MCF 10A (cell line): Measurements from ENCODE around the gene PSME3IP1. TPM values are rescaled to one million over a fixed set of nuclear protein-coding genes. Genes with fewer than 3 reads are reported as not detected.

ENCODE experiments used
- BruUV-seq: library from RNA; stranded (reverse); fragments of 400-500 nt; replicated peaks from 2 replicates; lab custom pipeline; 2021; lab: Mats Ljungman, UMichigan
- CTCF ChIA-PET: fragments of 300-600 bp; sonication (Branson Sonifier 250); formaldehyde crosslinking; extraction: SDS; loops from one replicate; lab custom pipeline; 2021; ENCODE audit warnings: antibody characterized with exemption, inconsistent platforms; lab: Yijun Ruan, JAX
- POLR2A ChIA-PET: fragments of 300-600, 350-650 bp; sonication (Branson Sonifier 250); formaldehyde crosslinking; extraction: SDS; loops from one replicate; lab custom pipeline; 2020; ENCODE audit warnings: antibody characterized with exemption, inconsistent platforms; lab: Yijun Ruan, JAX
- DNase-seq: peaks from one replicate; pipeline ENCODE4 v3.0.0-alpha.2; 2018; ENCODE audit not compliant: unreplicated experiment
- H3K27ac Mint-ChIP-seq: one replicate; pipeline ENCODE4 v1.8.0; 2022; ENCODE audit warnings: mild to moderate bottlenecking, low read depth, mixed read lengths; ENCODE audit not compliant: unreplicated experiment
- H3K27me3 Mint-ChIP-seq: one replicate; pipeline ENCODE4 v1.8.0; 2022; ENCODE audit warnings: mixed read lengths; ENCODE audit not compliant: insufficient read depth, unreplicated experiment
- H3K36me3 Mint-ChIP-seq: one replicate; pipeline ENCODE4 v1.8.0; 2022; ENCODE audit warnings: mild to moderate bottlenecking, moderate library complexity, mixed read lengths; ENCODE audit not compliant: insufficient read depth, unreplicated experiment
- H3K4me1 Mint-ChIP-seq: one replicate; pipeline ENCODE4 v1.8.0; 2022; ENCODE audit warnings: mixed read lengths; ENCODE audit not compliant: insufficient read depth, unreplicated experiment
- H3K4me3 Mint-ChIP-seq: one replicate; pipeline ENCODE4 v1.8.0; 2022; ENCODE audit warnings: mild to moderate bottlenecking, moderate library complexity, mixed read lengths; ENCODE audit not compliant: unreplicated experiment
- H3K9me3 Mint-ChIP-seq: one replicate; pipeline ENCODE4 v1.8.0; 2022; ENCODE audit warnings: mixed read lengths; ENCODE audit not compliant: unreplicated experiment
- intact Hi-C: fragments of 100-400 bp; cut with micrococcal nuclease; formaldehyde crosslinking; loops from 2 replicates; pipeline ENCODE4 v1.14.1; 2022
- total RNA-seq: library from RNA; stranded (reverse); gene quantifications from 2 replicates; pipeline ENCODE4 v1.2.3, GENCODE V29; 2022
- TF ChIP-seq, protein P1 (sequence below): fragments of 200-600 bp; IDR thresholded peaks from one replicate; pipeline ENCODE4 v1.8.0; 2022; ENCODE audit warnings: antibody characterized with exemption, mild to moderate bottlenecking; ENCODE audit not compliant: unreplicated experiment

PSME3IP1 gene
- total RNA-seq, 1 experiment from 2014 or later: 107 TPM

DNA sequence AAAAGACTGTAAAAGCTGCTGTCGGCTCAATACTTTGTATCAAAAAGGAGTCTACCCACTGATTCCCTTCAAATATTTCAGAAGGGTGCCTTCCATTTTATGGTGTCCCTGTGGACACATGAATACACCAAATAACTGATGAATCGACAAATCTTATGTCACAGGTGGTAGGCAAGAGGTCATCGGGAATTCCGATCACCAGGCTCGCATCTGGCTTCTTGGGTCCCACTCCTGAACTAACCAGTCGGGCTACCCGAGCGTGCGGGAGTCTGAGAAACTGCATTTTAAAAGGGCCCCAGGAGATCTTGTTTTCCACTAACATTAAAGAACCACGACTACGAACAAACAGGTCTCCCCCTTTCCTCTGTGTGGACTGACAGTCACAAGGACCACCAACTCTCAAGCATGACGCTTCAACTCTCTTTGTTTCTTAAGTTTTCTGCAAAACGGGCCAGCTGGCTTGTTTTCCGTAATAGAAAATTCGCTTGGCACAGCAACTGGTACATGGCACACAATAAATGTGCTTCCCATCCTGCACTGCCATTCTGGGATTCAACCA is 873 bp downstream of the PSME3IP1 start:
- peak overlapping the region; percentile 95 for H3K4me3 Mint-ChIP-seq
- H3K27me3 Mint-ChIP-seq: no peaks in the 10 kb centered on the region
- peaks cover 6% of the 10 kb centered on the region for H3K9me3 Mint-ChIP-seq
- H3K36me3 Mint-ChIP-seq: peaks cover 17% of the 10 kb centered on the region
- peak overlapping the region; percentile 98 for H3K27ac Mint-ChIP-seq
- TF ChIP-seq, protein P1, sequence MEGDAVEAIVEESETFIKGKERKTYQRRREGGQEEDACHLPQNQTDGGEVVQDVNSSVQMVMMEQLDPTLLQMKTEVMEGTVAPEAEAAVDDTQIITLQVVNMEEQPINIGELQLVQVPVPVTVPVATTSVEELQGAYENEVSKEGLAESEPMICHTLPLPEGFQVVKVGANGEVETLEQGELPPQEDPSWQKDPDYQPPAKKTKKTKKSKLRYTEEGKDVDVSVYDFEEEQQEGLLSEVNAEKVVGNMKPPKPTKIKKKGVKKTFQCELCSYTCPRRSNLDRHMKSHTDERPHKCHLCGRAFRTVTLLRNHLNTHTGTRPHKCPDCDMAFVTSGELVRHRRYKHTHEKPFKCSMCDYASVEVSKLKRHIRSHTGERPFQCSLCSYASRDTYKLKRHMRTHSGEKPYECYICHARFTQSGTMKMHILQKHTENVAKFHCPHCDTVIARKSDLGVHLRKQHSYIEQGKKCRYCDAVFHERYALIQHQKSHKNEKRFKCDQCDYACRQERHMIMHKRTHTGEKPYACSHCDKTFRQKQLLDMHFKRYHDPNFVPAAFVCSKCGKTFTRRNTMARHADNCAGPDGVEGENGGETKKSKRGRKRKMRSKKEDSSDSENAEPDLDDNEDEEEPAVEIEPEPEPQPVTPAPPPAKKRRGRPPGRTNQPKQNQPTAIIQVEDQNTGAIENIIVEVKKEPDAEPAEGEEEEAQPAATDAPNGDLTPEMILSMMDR: no peak
- H3K4me1 Mint-ChIP-seq: peaks cover 26% of the 10 kb centered on the region
- DNase-seq: no peak
- no TSS peak for BruUV-seq
- ChIA-PET CTCF (interaction anchor here (0.5 to 1.9 kb wide), 4 partner anchors 97 to 237 kb away, joined by 3 to 7 read pairs (median 3); no protein-coding TSS in a partner anchor), POLR2A (interaction anchor here (0.6 to 5.7 kb wide), 22 partner anchors 10 to 578 kb away, joined by 3 to 67 read pairs (median 8); partner anchors contain the start of genes ARL2BP, CIAPIN1, COQ9 and CPNE2)
- intact Hi-C loops: loop anchor here (10.0 kb wide), 1 partner anchor 230 kb away; no protein-coding TSS in a partner anchor

DNA sequence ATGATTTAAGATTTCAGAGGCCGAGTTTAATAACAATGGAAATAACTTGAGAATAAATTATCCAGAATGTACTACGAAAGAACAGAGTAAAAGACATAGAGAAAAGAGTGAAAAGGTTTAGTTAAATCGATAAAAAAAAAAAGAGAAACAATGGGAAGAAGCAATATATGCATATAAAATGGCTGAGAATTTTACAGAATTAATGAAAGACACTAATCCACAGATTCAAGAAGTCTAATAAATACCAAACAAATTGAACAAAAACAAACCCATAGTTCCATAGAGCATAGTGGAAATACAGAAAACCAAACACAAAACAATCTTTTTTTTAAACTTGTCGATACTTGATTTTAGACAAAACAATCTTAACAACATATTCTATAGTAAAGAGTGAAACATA is 1.7 kb downstream of the PSME3IP1 start:
- H3K4me3 Mint-ChIP-seq: peak overlapping the region; percentile 95

DNA sequence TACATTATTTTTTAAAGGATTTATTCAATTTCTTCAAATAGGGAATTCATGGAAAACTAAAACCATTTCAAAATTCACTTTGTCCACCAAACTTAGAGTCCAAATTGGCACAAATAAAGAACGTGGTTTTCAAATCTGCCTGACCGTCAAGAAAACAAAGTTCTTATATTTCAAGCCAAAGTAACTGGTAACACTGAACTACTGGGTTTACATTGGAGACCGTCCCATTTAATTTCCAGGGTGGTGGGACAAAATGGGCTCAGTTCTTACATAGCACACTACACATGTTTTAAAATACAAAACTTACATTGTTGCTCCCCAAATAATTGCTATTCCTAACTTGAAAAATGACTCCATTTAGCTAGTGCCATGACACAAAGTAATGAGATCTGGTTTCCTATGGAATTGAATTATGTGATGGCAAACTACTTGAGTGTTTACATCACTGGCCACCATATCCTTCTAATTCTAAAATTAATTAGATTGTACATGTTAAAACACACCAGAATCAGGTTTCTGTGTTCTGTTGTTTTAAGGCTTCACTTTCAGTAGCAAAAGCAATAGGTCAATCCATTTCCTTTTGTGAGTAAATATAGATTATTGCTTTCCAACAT is 6.5 kb downstream of the PSME3IP1 start:
- Mint-ChIP-seq H3K27me3 (no peaks in the 10 kb centered on the region), H3K4me3 (no peak overlapping the region), H3K4me1 (peaks cover 6% of the 10 kb centered on the region), H3K36me3 (peaks cover 13% of the 10 kb centered on the region), H3K9me3 (peaks cover 6% of the 10 kb centered on the region), H3K27ac (no peak overlapping the region)
- intact Hi-C loops: no loop called here
- no TSS peak for BruUV-seq
- ChIA-PET POLR2A (interaction anchor here (1.0 kb wide), 1 partner anchor 8 kb away, joined by 3 read pairs; no protein-coding TSS in a partner anchor), CTCF (interaction anchor here (0.6 to 1.2 kb wide), 3 partner anchors 21 to 58 kb away, joined by 3 read pairs; no protein-coding TSS in a partner anchor)
- DNase-seq: no peak
- TF ChIP-seq, protein P1: no peak

More for the DNA sequence above, 1.7 kb downstream of the PSME3IP1 start:
- no peak overlapping the region for H3K27ac Mint-ChIP-seq
- intact Hi-C loops: loop anchor here (10.0 kb wide), 1 partner anchor 231 kb away; no protein-coding TSS in a partner anchor
- BruUV-seq: no TSS peak
- TF ChIP-seq, protein P1: no peak
- no peak for DNase-seq
- CTCF ChIA-PET: interaction anchor here (0.5 to 1.1 kb wide), 2 partner anchors 98 to 100 kb away, joined by 3 read pairs; no protein-coding TSS in a partner anchor
- H3K9me3 Mint-ChIP-seq: peaks cover 6% of the 10 kb centered on the region
- POLR2A ChIA-PET: interaction anchor here (0.8 to 5.7 kb wide), 8 partner anchors 9 to 116 kb away, joined by 4 to 67 read pairs (median 27); partner anchors contain the start of gene ARL2BP
- no peaks in the 10 kb centered on the region for H3K27me3 Mint-ChIP-seq
- peaks cover 22% of the 10 kb centered on the region for H3K4me1 Mint-ChIP-seq
- H3K36me3 Mint-ChIP-seq: peaks cover 13% of the 10 kb centered on the region

DNA sequence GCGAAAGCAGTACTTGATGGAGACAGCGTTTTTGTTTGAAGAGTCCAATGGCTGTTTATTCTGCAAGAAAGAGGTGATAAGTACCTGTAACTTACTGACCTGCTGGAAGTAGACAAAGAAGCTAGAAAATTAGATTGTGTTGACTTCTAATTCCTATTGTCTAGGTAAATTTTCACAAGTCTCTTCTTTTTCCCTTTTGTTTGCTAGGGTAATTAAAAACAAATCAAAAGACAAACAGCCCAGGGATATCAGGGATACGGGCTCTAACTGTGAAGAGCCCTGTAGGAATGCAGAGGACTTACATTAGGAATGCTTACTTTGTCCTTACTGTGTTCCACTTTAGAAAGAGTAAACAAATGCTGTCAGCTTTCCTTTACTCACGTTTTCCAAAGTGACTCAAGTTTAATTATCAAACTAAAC is 7.0 kb downstream of the PSME3IP1 start:
- DNase-seq: no peak
- CTCF ChIA-PET: interaction anchor here (0.6 to 1.2 kb wide), 3 partner anchors 21 to 95 kb away, joined by 3 read pairs; no protein-coding TSS in a partner anchor
- Mint-ChIP-seq H3K4me3 (no peak overlapping the region), H3K27me3 (no peaks in the 10 kb centered on the region), H3K36me3 (peaks cover 19% of the 10 kb centered on the region), H3K27ac (no peak overlapping the region), H3K4me1 (peaks cover 1% of the 10 kb centered on the region), H3K9me3 (peaks cover 2% of the 10 kb centered on the region)
- intact Hi-C loops: no loop called here
- TF ChIP-seq, protein P1: no peak
- BruUV-seq: no TSS peak
- POLR2A ChIA-PET: interaction anchor here (1.0 kb wide), 1 partner anchor 8 kb away, joined by 3 read pairs; no protein-coding TSS in a partner anchor
